Neutrophil (primary cell): ENCODE measurements around the gene OCEL1.
"Not testable (repeated sequence)": the region's sequence is repeated elsewhere in the genome, so short reads cannot be mapped to it uniquely, and the experiment has no call there.

Experiments
- H3K27ac ChIP-seq: fragments of 200-600 bp; sonication (generic); 2 replicates; pipeline ENCODE4 v1.5.1; 2016; ENCODE audit warnings: mild to moderate bottlenecking, moderate library complexity
- H3K27me3 ChIP-seq: fragments of 200-600 bp; sonication (generic); 2 replicates; pipeline ENCODE4 v1.6.0; 2016; ENCODE audit warnings: mild to moderate bottlenecking
- H3K36me3 ChIP-seq: fragments of 200-600 bp; sonication (generic); 2 replicates; pipeline ENCODE4 v1.5.1; 2017
- H3K4me1 ChIP-seq, 2 experiments: fragments of 200-600 bp in 1 of 2; sonication (generic) in 1 of 2; 1 replicate in 1 of 2; 2 replicates in 1 of 2; pipeline versions ENCODE4 v1.5.1 to v1.6.1; 2013 to 2016; ENCODE audit warnings: low read depth in 1 of 2, low read length in 1 of 2, mild to moderate bottlenecking in 1 of 2, moderate library complexity in 1 of 2; ENCODE audit not compliant: control insufficient read depth in 1 of 2, insufficient read depth in 1 of 2
- H3K4me3 ChIP-seq, 2 experiments: fragments of 200-600 bp in 1 of 2; sonication (generic) in 1 of 2; 1 replicate in 1 of 2; 2 replicates in 1 of 2; pipeline ENCODE4 v1.5.1; 2013 to 2016; ENCODE audit warnings: low read depth in 1 of 2, low read length in 1 of 2, mild to moderate bottlenecking in 1 of 2, moderate library complexity in 1 of 2
- H3K9me3 ChIP-seq: fragments of 200-600 bp; sonication (generic); 2 replicates; pipeline ENCODE4 v1.5.1; 2016
- CTCF ChIP-seq: fragments of 200-600 bp; sonication (generic); IDR thresholded peaks from 2 replicates; pipeline ENCODE4 v1.5.1; 2016; ENCODE audit warnings: antibody characterized with exemption

OCEL1 gene

GRCh38 chr19:17264641-17264979, 38.6 kb downstream of the OCEL1 start, which contains the start of gene USHBP1:
Gene USHBP1 (minus strand): TSS chr19:17264745. CDS start chr19:17264299, 446 bp downstream.
- Histone ChIP-seq H3K9me3 (no peaks in the 10 kb centered on the region), H3K36me3 (no peaks in the 10 kb centered on the region), H3K27ac (no peak within 1 kb of the TSS), H3K4me3 (no peak within 1 kb of the TSS), H3K27me3 (no peaks in the 10 kb centered on the region), H3K4me1 (peaks cover 20 to 21% of the 10 kb centered on the region in 2 experiments)
- no peak for TF ChIP-seq CTCF

GRCh38 chr19:17266026-17266425, 40.0 kb downstream of the OCEL1 start:
- no peak overlapping the region for H3K4me3 ChIP-seq
- no peaks in the 10 kb centered on the region for H3K9me3 ChIP-seq
- H3K27me3 ChIP-seq, result no peaks in the 10 kb centered on the region
- no peak for TF ChIP-seq CTCF
- H3K36me3 ChIP-seq, result no peaks in the 10 kb centered on the region
- H3K27ac ChIP-seq, result no peak overlapping the region
- peaks cover 17 to 20% of the 10 kb centered on the region in 2 experiments for H3K4me1 ChIP-seq

- no peak for TF ChIP-seq CTCF
- Histone ChIP-seq H3K27ac (peak overlapping the region; percentile 75), H3K4me3 (peak overlapping the region; percentile 68 to 87), H3K27me3 (no peaks in the 10 kb centered on the region), H3K4me1 (peaks cover 16 to 20% of the 10 kb centered on the region in 2 experiments), H3K36me3 (peaks cover 6% of the 10 kb centered on the region), H3K9me3 (no peaks in the 10 kb centered on the region)
Observed at GRCh38 chr19:17266589-17266974, 40.6 kb downstream of the OCEL1 start.

GRCh38 chr19:17266975-17267788, 41.2 kb downstream of the OCEL1 start, which contains the start of gene BABAM1:
Gene BABAM1 (plus strand): TSS chr19:17267443. CDS start chr19:17268807, 1,364 bp downstream.
- Histone ChIP-seq H3K9me3 (no peaks in the 10 kb centered on the region), H3K36me3 (peaks cover 11% of the 10 kb centered on the region), H3K27me3 (no peaks in the 10 kb centered on the region), H3K27ac (peak within 1 kb of the TSS; percentile 75), H3K4me3 (peak within 1 kb of the TSS; percentile 68 to 87), H3K4me1 (peaks cover 16 to 20% of the 10 kb centered on the region in 2 experiments)
- peak; percentile 4 for TF ChIP-seq CTCF

GRCh38 chr19:17268754-17269153, 42.7 kb downstream of the OCEL1 start:
- H3K27ac ChIP-seq, result no peak overlapping the region
- H3K4me3 ChIP-seq, result no peak overlapping the region
- H3K27me3 ChIP-seq, result no peaks in the 10 kb centered on the region
- no peak for TF ChIP-seq CTCF
- H3K36me3 ChIP-seq, result peaks cover 17% of the 10 kb centered on the region
- no peaks in the 10 kb centered on the region for H3K9me3 ChIP-seq
- H3K4me1 ChIP-seq, result peaks cover 16 to 20% of the 10 kb centered on the region in 2 experiments

GRCh38 chr19:17274892-17275291, 48.9 kb downstream of the OCEL1 start:
- peaks cover 65% of the 10 kb centered on the region for H3K36me3 ChIP-seq
- H3K9me3 ChIP-seq, result not testable (repeated sequence)

More at GRCh38 chr19:17274892-17275291, 48.9 kb downstream of the OCEL1 start:
- not testable (repeated sequence) for H3K27ac ChIP-seq, H3K4me3 ChIP-seq, H3K27me3 ChIP-seq, H3K4me1 ChIP-seq
